Stromal cell of bone marrow (primary cell): ENCODE measurements around the gene CTSW.

Experiments
- DNase-seq: peaks from one replicate; pipeline ENCODE4 v3.0.0-alpha.2; 2012; ENCODE audit warnings: low read depth

CTSW gene

DNA sequence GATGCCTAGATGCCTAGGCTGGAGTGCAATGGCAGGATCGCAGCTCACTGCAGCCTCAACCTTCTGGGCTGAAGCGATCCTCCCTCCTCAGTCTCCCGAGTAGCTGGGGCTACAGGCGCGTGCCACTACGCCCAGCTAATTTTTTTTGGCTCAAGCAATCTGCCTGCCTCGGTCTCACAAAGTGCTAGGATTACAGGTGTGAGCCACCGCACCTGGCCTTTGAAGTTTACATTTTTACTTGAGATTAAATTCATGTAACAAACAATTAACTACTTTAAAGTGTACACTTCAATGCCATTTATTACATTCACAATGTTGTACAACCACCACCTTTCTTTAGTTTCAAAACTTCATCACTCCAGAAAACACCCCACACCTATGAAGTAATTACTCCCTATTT is 24.1 kb downstream of the CTSW start:
- DNase-seq, result no peak

DNA sequence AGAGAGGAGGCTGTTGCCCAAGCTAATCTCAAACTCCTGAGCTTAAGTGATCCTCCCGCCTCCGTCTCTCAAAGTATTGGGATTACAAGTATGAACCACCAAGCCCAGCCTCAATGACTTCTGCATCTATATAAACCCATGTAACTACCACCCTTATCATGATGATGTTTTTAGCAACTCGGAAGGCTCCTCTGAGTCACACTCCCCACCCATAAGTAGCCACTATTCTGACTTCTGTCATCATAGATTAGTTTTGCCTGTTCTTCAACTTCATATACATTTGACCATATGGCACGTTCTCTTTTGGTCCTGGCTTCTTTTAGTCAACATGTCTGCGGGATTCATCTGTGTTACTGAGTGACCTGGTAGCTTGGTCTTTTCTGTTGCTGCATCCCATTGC is 27.0 kb downstream of the CTSW start:
- no peak for DNase-seq

DNA sequence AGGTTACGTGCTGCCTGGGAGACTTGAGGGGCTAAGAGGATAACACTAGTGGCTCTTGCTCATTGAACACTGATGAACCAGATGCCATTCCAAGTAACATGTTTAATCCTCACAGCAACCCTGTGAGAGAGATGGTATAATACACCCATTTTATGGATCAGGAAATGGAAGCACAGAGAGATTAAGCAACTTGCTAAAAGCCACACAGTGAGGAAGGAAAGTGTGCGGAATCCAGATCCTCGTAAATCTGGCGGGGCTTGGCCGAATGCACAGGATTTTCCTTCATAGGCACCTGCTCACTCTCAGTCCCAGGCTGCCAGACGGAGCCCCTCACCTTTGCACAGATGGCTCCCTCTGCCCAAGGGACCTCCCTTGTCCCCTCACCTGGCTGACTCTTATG is 28.2 kb downstream of the CTSW start:
- no peak for DNase-seq

GRCh38 chr11:65911682-65912568 is 32.3 kb downstream of the CTSW start:
- DNase-seq, result peak; percentile 93

GRCh38 chr11:65912845-65913244 is 33.2 kb downstream of the CTSW start:
- peak; percentile 79 for DNase-seq

DNA sequence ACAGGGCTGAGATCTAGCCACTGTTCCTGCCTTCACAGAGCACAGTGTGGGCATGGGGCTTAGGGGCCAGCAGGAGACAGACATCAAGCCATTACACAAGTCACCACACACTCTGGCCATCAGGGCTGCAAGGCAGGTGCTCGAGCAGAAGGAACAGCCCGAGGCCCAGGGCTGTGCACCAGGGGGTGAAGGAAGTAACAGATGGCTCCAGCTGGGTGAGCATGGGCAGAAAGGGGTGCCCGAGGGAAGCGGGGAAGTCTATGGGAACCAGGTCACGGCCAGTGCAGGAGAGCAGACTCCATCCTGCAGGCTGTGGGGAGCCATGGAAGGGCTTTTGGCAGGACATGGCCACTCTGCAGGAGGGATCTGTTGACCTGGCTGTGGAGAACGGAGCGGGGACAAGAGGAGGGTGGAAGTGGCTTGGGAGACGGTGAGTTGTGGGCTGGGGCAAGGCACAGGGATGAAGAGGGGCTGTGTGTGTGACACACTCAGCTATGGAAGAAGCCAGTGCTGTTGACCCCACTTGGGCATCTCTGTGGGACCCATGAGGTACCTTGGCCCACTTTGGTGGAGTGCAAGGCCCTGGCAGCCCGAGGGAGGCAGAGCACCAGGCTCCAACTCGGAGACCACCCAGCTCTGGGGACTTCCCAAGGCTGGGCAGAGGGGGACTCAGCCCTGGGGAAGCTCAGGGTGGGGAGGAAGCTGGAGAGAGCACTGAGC is 35.6 kb downstream of the CTSW start:
- no peak for DNase-seq

DNA sequence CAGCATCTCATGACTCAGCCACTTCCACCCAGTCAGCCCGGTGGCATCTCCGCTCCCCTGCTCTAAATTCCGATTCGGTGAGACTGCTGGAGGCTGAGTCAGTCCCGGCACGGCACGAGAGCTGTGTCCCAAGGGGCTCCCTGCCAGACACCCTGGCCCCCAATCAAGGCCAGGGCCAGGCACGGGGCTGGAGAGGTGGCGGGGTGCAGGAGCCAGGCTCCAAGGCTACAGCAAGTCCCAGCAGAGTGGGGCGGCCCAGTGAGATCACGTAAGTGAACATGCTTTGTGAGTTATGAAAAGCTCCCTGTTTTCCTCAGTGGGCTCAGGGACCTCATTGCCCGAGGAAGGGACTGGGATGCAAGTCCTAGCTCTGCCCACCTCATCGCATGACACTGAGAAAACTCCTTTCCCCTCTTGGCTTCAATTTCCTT is 36.2 kb downstream of the CTSW start:
- peak; percentile 96 for DNase-seq

GRCh38 chr11:65916391-65916790 is 36.8 kb downstream of the CTSW start:
- DNase-seq, result no peak

- DNase-seq, result no peak
Measured at GRCh38 chr11:65917077-65917433, 37.4 kb downstream of the CTSW start.

GRCh38 chr11:65917434-65918210 is 38.0 kb downstream of the CTSW start:
- DNase-seq, result no peak

GRCh38 chr11:65918211-65919140 is 38.8 kb downstream of the CTSW start, which contains the start of gene C11orf68:
Gene C11orf68, minus strand, starts transcription at chr11:65919062. Its CDS starts 31 bp downstream, at chr11:65919031.
- no peak for DNase-seq

DNA sequence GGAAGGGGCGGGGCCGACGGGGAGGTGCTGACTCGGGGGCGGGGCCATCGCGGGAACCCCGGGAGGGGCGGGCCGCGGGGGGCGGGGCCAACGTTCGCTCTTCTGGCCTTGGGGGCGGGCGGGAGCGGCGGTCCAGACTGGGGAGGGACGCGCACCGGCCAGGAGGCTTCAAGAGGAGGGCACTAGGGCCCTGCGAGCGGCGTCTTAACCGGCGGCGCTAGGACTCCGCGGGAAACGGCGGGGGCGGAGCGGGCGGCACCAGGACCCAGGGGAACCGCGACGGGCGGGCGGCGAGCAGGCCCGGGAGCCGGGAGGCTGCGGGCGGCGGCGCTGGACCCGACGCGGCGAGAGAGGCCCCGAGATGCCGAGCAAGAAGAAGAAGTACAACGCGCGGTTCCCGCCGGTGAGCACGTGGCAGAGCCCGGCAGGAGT is 39.5 kb downstream of the CTSW start, which contains the start of gene DRAP1:
Gene DRAP1, plus strand, starts transcription at position 286 of the 432 bp plus-strand sequence. Its CDS starts 76 bp downstream, at position 362.
- peak; percentile 97 for DNase-seq

GRCh38 chr11:65919573-65920371 is 40.1 kb downstream of the CTSW start:
- no peak for DNase-seq

DNA sequence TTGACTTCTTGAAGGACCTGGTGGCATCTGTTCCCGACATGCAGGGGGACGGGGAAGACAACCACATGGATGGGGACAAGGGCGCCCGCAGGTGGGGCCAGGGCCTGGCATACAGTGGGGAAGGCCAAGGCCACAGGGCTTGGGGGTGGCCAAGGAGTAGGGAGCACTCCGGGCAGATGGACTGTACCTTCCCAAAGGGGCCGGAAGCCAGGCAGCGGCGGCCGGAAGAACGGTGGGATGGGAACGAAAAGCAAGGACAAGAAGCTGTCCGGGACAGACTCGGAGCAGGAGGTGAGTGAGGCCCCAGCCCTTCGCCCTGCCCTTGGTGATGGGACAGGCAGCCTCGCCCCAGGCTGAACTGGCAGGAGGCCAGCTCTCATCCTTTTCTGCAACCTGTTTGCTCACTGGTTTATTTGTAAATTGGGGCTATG is 40.8 kb downstream of the CTSW start:
- no peak for DNase-seq

GRCh38 chr11:65921033-65921555 is 41.5 kb downstream of the CTSW start:
- no peak for DNase-seq

DNA sequence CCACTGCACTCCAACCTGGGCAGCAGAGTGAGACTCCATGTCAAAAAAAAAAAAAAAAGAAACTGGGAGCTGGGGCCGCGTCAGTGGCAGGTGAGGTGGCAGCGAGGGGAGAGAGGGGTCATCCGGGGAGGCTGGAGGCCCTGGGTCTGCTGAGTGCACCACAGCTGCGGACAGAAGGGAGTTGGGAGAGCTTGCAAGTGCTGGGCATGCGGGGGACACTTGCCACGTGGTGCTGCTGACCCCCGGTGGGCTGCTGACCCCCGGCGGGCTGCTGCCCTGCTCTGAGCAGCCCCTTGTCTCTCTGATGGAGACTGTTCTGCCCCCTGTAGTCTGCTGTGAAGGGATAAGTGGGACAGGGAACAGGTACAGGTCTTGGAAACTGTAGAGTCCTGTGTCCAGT is 42.2 kb downstream of the CTSW start:
- DNase-seq, result no peak

DNA sequence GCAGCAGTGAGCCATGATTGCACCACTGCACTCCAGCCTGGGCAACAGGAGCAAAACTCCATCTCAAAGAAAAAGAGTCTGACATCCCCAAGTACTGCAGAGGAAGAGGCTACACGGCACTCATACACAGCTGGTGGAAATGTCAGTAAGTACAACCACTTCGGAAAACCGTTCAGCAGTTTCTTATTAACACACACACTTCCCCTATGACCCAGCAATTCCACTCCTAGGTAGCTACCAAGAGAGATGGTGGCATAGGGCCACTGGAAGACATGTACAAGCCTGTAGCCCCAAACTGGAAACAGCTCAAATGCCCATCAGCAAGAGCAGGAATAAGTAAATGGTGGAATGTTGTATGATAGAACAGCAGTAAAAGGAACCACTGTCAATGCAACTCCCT is 42.9 kb downstream of the CTSW start:
- DNase-seq, result no peak

GRCh38 chr11:65925397-65925796 is 45.8 kb downstream of the CTSW start:
- DNase-seq, result no peak

GRCh38 chr11:65927904-65928397 is 48.3 kb downstream of the CTSW start:
- DNase-seq, result no peak

DNA sequence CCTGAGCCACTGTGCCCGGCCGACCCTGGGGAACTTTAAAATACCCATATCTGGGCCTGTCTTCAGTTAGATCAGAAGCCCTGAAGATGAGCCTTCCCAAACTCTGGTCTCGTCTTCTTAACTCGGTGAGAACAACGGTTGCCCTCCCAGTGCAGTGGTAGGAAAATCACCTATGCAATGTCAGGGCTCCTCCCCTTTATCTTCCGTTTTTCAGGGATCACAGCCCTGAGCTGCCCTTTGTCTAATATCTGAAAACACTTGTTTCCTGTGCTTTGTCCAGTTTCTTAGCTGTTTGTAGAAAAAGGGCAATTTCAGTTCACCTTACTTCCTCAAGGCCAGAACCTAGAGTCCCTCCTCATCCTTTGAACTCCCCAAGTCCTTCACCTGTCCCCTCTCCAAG is 49.0 kb downstream of the CTSW start:
- no peak for DNase-seq
